ENCODE data around the gene GRK2. TPM values are rescaled to one million over a fixed set of nuclear protein-coding genes. Genes with fewer than 3 reads are reported as not detected.
A peak's percentile ranks its signal among the peaks of the same experiment; 100 is the strongest.

GRK2 gene
- total RNA-seq, 2 experiments from 2014 or later = 280 to 397 TPM

DNA sequence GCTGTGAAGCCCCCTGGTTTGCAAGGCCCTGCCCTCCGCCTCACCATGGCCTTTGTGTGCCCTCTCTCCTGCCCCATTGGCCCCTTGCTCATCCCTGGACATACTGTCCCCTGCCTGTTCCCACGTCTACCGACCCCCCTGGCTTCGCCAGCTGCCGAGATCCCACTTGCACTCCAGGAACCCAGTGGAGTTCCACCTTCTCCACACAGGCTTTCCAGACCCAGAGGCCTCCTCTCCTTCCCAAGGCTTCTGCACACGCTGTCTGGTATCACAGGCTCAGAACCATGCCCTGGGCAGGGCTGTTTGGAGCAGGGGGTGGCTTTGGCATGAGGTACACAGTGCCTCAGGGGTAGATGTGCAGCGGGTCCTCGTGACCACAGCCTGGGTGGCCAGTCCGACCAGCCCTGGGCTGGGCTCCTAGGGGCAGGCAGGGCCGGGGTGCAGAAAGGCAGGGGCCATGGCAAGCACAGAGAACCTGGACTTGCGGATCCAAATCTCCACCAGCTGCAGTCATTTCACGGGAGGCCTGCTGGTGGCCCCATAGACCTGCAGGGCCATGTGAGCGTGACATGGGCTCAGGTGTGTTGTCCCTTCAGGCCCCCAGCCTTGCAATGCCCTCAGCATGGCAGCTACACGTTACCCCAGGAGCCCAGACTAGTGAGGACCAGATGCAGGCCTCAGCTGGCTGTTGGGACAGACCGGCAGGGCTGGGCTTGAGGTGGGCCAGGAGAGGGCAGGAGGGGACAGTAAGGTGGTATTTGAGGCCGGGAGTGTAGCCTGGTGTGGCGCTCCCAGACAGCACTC, 9.5 kb downstream of the GRK2 start:
- POLR2A ChIA-PET = interaction anchor here (0.5 kb wide), 1 partner anchor 127 kb away, joined by 3 read pairs; no protein-coding TSS in a partner anchor
- Histone ChIP-seq H3K4me3 (ENCODE audit: low read depth, low read length, poor library complexity, severe bottlenecking) (peak overlapping the region; percentile 2), H2AFZ (ENCODE audit: low read length) (no peak overlapping the region), H3K9me3 (ENCODE audit: low read length) (no peaks in the 10 kb centered on the region), H3K4me2 (ENCODE audit: low read length) (peak overlapping the region; percentile 75), H3K36me3 (ENCODE audit: insufficient read depth, low read length) (peaks cover 93% of the 10 kb centered on the region), H3K79me2 (ENCODE audit: insufficient read depth, low read depth, low read length) (peaks cover 89% of the 10 kb centered on the region), H3K27ac (ENCODE audit: low read depth, low read length, poor library complexity, severe bottlenecking) (peak overlapping the region; percentile 98), H3K9me2 (ENCODE audit: insufficient read depth, low read length) (no peaks in the 10 kb centered on the region), H3K4me1 (ENCODE audit: insufficient read depth, low read length, poor library complexity, severe bottlenecking) (peaks cover 85% of the 10 kb centered on the region), H4K20me1 (ENCODE audit: insufficient read depth, low read length) (peaks cover 7% of the 10 kb centered on the region; the same call in 1 of the 2 replicates)
- peak; percentile 56 for DNase-seq (ENCODE audit: low spot score)
- intact Hi-C loops (cut with micrococcal nuclease; ENCODE audit: unreplicated experiment) = no loop called here
- CTCF ChIA-PET (ENCODE audit: unreplicated experiment) = interaction anchor here (0.5 kb wide), 1 partner anchor 9 kb away, joined by 3 read pairs; no protein-coding TSS in a partner anchor
- no peak for TF ChIP-seq EZH2phosphoT487 (IDR thresholded peaks at IDR 0.05; ENCODE audit: borderline replicate concordance, low read depth, low read length)
- TF ChIP-seq, protein P1, sequence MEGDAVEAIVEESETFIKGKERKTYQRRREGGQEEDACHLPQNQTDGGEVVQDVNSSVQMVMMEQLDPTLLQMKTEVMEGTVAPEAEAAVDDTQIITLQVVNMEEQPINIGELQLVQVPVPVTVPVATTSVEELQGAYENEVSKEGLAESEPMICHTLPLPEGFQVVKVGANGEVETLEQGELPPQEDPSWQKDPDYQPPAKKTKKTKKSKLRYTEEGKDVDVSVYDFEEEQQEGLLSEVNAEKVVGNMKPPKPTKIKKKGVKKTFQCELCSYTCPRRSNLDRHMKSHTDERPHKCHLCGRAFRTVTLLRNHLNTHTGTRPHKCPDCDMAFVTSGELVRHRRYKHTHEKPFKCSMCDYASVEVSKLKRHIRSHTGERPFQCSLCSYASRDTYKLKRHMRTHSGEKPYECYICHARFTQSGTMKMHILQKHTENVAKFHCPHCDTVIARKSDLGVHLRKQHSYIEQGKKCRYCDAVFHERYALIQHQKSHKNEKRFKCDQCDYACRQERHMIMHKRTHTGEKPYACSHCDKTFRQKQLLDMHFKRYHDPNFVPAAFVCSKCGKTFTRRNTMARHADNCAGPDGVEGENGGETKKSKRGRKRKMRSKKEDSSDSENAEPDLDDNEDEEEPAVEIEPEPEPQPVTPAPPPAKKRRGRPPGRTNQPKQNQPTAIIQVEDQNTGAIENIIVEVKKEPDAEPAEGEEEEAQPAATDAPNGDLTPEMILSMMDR (conservative IDR thresholded peaks at IDR 0.05; ENCODE audit: low read length) = 0 out of 2 replicates have a peak, but pooled peaks have one; percentile 40
- no TSS peak for BruUV-seq (replicated peaks)

DNA sequence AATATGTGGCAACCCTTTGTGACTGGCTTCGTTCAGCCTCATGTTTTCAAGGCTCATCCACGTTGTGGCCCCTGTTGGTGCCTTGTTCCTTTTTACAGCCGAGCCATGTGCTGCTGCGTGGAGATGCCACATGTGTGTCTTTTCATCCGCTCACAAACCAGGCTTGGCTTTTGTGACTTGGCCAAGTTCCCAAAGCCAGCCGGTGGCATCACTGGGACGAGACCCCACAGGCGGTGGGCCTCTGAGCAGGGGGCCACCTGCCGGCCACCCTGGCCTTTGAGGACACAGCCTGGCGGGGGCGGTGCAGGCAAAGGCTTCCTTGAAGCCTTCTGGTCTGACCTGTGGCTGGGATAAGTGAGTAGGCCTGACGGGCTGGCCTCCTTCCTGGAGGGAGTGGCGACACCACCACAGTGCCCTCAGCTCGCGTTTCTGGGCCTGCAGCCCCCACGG, 10.5 kb downstream of the GRK2 start:
- ChIA-PET POLR2A (interaction anchor here (0.5 to 1.7 kb wide), 4 partner anchors 9 to 101 kb away, joined by 3 to 10 read pairs (median 4); partner anchors contain the start of genes ANKRD13D and POLD4), CTCF (ENCODE audit: unreplicated experiment) (interaction anchor here (1.2 to 2.0 kb wide), 2 partner anchors 9 to 12 kb away, joined by 3 to 6 read pairs; no protein-coding TSS in a partner anchor)
- Histone ChIP-seq H3K27ac (ENCODE audit: low read depth, low read length, poor library complexity, severe bottlenecking) (peak overlapping the region; percentile 98), H3K9me2 (ENCODE audit: insufficient read depth, low read length) (no peaks in the 10 kb centered on the region), H3K4me1 (ENCODE audit: insufficient read depth, low read length, poor library complexity, severe bottlenecking) (peaks cover 75% of the 10 kb centered on the region), H3K4me3 (ENCODE audit: low read depth, low read length, poor library complexity, severe bottlenecking) (peak overlapping the region; percentile 45), H4K20me1 (ENCODE audit: insufficient read depth, low read length) (peaks cover 7% of the 10 kb centered on the region; the same call in 1 of the 2 replicates), H3K4me2 (ENCODE audit: low read length) (peak overlapping the region; percentile 75), H3K36me3 (ENCODE audit: insufficient read depth, low read length) (peaks cover 95% of the 10 kb centered on the region), H3K79me2 (ENCODE audit: insufficient read depth, low read depth, low read length) (peaks cover 79% of the 10 kb centered on the region), H3K9me3 (ENCODE audit: low read length) (no peaks in the 10 kb centered on the region), H2AFZ (ENCODE audit: low read length) (no peak overlapping the region)
- peak; percentile 62 for DNase-seq (ENCODE audit: low spot score)
- TF ChIP-seq, protein P1 (conservative IDR thresholded peaks at IDR 0.05; ENCODE audit: low read length) = peak; percentile 60
- no peak for TF ChIP-seq EZH2phosphoT487 (IDR thresholded peaks at IDR 0.05; ENCODE audit: borderline replicate concordance, low read depth, low read length)
- no TSS peak for BruUV-seq (replicated peaks)
- intact Hi-C loops (cut with micrococcal nuclease; ENCODE audit: unreplicated experiment) = loop anchor here (1.0 kb wide), 2 partner anchors 9 to 11 kb away; no protein-coding TSS in a partner anchor
